Middle frontal gyrus (tissue), 1 donor: ENCODE results near the gene PODXL.
"Not testable (repeated sequence)": the region's sequence is repeated elsewhere in the genome, so short reads cannot be mapped to it uniquely, and the experiment has no call there.

Experiments used
- DNase-seq: peaks from one replicate; pipeline ENCODE4 v3.0.0-alpha.2; 2015; ENCODE audit warnings: low spot score; ENCODE audit errors: extremely low spot score

PODXL gene

DNA sequence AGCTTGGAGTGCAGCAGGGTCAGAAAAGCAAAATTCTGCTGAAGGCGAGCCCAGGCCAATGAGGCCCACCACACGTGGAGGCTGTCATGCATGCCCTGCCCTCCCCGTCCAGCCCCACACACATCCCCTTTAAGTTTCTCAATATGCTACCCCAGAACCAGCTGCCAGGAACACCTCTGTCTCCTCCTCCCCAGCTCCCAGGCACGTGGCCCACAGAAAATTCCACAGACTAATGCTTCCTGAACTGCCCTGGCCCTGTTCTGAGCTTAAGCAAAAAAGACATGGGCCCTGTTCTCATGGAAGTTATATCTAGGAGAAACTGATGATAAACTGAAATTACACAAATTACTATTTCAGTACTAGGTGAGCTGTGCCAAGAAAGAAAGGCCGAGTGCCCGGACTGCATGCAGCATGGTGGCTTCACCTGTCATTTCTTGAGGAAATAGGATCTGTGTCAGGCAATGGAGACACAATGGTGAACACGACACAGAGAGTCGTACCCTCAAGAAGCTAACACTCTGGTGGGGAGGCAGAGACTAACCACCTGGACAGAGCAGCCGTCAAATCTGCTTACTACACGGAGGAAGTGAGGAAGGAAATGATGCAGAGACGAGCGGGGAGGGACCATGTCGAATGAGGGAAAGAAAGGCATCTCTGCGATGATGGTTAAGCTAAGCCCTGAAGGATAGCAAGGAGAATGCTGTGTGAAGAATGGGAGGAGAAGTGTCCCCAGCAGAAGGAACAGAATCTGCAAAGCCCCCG lies 44.5 kb downstream of the PODXL start:
- DNase-seq = no peak

- DNase-seq = no peak
Measured at GRCh38 chr7:131511071-131511470, 45.4 kb downstream of the PODXL start.

GRCh38 chr7:131509781-131510180 lies 46.6 kb downstream of the PODXL start:
- DNase-seq = no peak

GRCh38 chr7:131508754-131509486 lies 47.5 kb downstream of the PODXL start:
- DNase-seq = no peak

DNA sequence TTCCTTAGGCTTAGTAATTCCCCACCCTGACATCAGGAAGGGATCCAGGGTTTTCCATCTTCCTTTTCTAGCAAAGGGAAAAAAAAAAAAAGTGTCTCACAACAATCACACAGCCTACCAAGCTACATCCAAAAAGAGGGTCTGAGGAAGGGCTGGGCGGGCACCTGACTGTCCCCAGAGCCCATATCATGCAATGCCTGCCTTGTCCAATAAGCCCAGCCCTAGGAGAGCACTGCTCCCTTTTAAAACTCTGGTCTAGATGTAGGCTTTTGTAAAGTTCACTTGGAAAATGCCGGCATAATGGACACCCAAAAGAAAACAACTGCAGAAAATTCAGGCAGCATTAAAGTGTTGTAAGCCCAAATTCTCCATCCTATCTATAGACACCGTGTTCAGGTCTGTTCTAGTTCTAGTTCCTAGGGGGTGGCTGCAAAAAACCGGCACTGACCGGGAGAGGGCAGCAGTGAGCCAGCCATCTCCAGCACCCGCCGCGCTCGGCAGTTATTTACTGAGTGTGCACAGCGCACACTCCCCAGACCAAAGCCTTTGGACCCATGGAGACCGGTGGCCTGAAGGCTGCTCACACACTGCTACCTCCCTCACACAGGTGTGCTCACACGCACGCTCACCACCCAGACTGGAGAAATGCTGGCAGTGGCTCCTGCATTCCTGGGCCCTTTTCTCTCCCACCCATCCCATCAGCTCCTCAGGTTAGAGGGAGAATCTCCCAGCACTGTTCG lies 48.7 kb downstream of the PODXL start:
- peak; percentile 77 for DNase-seq

- no peak for DNase-seq
Measured at GRCh38 chr7:131506597-131506996, 49.8 kb downstream of the PODXL start.

DNA sequence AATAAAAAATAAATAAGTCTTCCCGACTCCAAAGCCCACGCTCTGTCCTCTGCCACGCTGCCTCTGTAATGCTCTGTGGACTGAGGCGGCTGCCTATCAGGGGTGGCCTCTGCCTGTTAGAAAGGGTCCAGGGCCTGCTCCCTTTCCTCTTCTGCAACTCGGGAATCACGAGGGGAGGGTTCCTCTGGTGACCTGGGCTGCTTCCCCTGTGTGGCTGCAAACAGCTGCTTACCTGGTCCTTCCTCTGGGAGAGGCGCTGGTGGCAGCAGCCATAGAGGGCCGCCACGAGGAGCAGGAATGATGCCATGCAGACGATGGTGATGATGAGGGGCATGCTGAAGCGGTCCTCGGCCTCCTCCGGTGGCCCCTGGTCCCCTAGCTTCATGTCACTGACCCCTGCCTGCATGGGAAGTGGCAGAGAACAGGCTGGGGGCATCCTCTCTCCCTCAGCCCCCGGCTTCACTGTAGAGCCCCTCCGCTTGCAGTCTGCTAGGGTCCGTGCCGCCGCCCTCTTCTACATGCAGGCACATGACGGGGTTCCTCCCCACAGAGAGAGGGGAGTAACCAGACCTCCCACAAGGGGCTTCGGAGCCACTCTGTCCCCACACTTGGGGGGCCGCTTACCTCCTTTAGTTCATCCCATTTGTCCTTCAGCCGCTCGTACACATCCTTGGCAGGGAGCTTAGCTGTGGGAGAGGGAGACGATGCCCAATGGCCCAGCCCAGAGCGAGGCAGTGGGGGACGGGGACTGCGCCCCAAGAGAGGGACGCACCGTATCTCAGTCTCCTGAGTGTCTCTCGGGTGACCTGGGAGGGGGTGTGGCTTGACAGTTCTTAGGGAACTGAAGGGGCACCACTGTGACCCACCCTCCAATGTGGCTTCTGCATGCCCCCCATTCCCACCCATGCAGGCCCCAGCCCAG lies 50.5 kb downstream of the PODXL start:
- DNase-seq = no peak

GRCh38 chr7:131505037-131505620 lies 51.3 kb downstream of the PODXL start:
- not testable (repeated sequence) for DNase-seq

DNA sequence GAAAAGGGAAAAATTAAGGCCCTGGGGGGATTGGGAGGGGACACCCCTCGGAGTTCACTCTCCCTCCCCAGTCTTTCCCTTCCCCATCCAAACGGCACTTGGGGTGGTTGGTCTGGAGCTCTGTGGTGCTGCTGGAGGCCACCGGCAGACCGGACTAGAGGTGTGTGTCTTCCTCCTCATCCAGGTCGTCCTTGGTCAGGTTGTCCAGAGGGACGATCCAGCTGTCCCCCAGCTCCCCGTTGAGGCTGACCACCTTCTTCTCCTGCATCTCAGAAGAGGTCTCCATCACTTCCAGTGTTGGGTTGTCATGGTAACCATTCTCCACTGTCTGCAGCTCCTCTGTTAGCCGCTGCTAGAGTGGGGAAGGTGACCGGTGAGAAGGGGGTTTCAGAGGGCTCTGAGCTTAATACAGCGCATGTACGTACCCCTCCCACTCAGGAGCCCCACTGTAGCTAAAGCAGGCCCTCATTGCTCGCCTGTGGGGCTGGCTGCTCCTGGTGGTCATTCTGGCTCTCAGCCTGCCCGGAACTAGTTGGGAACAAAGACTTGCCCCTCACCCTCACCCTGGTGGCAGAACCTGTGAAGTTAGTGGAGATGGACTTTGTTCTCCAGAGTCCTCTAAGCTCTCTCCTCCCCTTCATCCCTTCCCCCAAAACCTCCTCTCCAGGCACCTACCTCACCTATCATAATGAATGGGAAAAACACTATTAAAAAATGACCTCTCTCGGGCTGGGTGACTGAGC lies 52.1 kb downstream of the PODXL start:
- no peak for DNase-seq

GRCh38 chr7:131503639-131504038 lies 52.8 kb downstream of the PODXL start:
- no peak for DNase-seq

DNA sequence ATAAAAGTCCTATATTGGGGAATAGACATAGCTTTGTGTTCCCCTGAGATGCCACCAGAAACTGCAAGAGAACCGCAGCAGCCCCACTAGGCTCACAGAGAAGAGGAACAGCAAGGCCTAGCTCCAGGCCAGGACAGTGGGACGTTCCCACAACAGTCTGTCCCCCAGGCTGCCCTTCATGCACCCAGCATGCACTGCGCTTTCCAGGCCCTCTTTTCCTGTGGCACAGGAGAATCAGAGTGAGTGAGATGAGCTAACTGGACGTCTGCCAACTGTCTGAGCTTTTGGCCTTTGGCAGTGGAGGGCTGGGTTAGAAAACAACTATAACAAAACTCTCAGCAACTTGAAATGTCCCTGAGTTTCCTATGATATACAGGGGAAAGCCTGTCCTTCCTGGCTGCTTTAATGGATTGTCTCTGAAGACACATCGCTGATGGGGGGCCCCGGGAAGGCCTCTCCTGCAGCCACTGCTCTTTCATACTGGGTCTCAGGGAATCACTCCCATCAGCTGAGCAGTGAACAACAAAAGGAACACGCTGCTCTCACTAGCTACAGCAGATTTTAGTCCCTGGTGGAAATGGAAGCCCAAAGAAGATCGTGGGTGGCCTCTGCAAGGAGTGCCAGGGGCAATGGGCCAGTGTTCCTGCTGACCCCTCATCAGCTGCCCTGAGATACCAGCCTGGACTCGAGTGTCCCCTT lies 53.5 kb downstream of the PODXL start:
- no peak for DNase-seq

- DNase-seq = no peak
Measured at GRCh38 chr7:131501930-131502685, 54.3 kb downstream of the PODXL start.

DNA sequence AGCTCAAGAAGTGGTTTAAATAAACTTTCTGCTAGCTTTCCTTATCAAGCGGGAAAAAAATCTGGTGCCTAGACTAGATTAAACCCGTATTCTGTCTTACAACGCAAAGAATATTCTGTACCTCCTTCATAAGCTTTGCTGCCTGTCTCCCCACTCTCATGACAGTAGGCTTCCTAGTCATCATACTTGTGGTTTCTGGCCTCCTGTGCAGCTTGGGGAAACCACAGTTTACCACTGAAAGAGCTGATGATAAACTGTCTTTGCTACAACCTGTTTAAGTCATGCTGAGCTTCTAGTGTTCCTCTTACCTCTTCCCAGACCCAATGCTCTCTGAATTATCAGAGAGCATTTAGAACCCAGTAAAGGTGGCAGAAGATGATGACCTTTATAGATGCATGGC lies 55.0 kb downstream of the PODXL start:
- no peak for DNase-seq

- DNase-seq = no peak
Measured at GRCh38 chr7:131500357-131500756, 56.1 kb downstream of the PODXL start.

- DNase-seq = no peak
Measured at GRCh38 chr7:131499801-131500200, 56.6 kb downstream of the PODXL start.

- DNase-seq = no peak
Measured at GRCh38 chr7:131498237-131498885, 58.1 kb downstream of the PODXL start.

GRCh38 chr7:131497454-131497853 lies 59.0 kb downstream of the PODXL start:
- no peak for DNase-seq
